Measurements from ENCODE around the gene CLSTN1.
A peak's percentile ranks its signal among the peaks of the same experiment; 100 is the strongest.
"Not testable (repeated sequence)": the region's sequence is repeated elsewhere in the genome, so short reads cannot be mapped to it uniquely, and the experiment has no call there.

The CLSTN1 gene

GRCh38 chr1:9760824-9761223 lies 62.9 kb downstream of the CLSTN1 start:
- no peak for DNase-seq

GRCh38 chr1:9759939-9760338 lies 63.8 kb downstream of the CLSTN1 start:
- no peak for DNase-seq

- no peak for DNase-seq
Observed at GRCh38 chr1:9758559-9759121, 65.1 kb downstream of the CLSTN1 start.

- no peak for DNase-seq
Observed at GRCh38 chr1:9755441-9755995, 68.2 kb downstream of the CLSTN1 start.

- no peak for DNase-seq
Observed at GRCh38 chr1:9753121-9753531, 70.6 kb downstream of the CLSTN1 start.

GRCh38 chr1:9751971-9752370 lies 71.8 kb downstream of the CLSTN1 start:
- DNase-seq, result no peak

- DNase-seq, result no peak
Observed at GRCh38 chr1:9749361-9749760, 74.4 kb downstream of the CLSTN1 start.

GRCh38 chr1:9748391-9748790 lies 75.4 kb downstream of the CLSTN1 start:
- DNase-seq, result not testable (repeated sequence)

- DNase-seq, result no peak
Observed at GRCh38 chr1:9746651-9747050, 77.1 kb downstream of the CLSTN1 start.

- DNase-seq, result no peak
Observed at GRCh38 chr1:9746211-9746610, 77.6 kb downstream of the CLSTN1 start.

- DNase-seq, result no peak
Observed at GRCh38 chr1:9744106-9744799, 79.5 kb downstream of the CLSTN1 start.

GRCh38 chr1:9737671-9738070 lies 86.1 kb downstream of the CLSTN1 start:
- no peak for DNase-seq

- no peak for DNase-seq
Observed at GRCh38 chr1:9737057-9737456, 86.7 kb downstream of the CLSTN1 start.

- DNase-seq, result no peak
Observed at GRCh38 chr1:9736241-9736640, 87.5 kb downstream of the CLSTN1 start.

GRCh38 chr1:9735800-9736199 lies 88.0 kb downstream of the CLSTN1 start:
- no peak for DNase-seq

- no peak for DNase-seq
Observed at GRCh38 chr1:9733160-9733789, 90.5 kb downstream of the CLSTN1 start.

GRCh38 chr1:9732123-9732971 lies 91.4 kb downstream of the CLSTN1 start:
- DNase-seq, result peak; percentile 16

GRCh38 chr1:9731561-9731960 lies 92.2 kb downstream of the CLSTN1 start:
- no peak for DNase-seq

- DNase-seq, result no peak
Observed at GRCh38 chr1:9731051-9731537, 92.7 kb downstream of the CLSTN1 start.

- peak; percentile 17 for DNase-seq
Observed at GRCh38 chr1:9730096-9730901, 93.5 kb downstream of the CLSTN1 start.

- no peak for DNase-seq
Observed at GRCh38 chr1:9729523-9729922, 94.2 kb downstream of the CLSTN1 start.

Measured in CD4-positive, alpha-beta T cell treated with Interleukin-17A for 4 hours (primary cell).